ENCODE measurements around the gene LNPEP. TPM values are rescaled to one million over a fixed set of nuclear protein-coding genes. Genes with fewer than 3 reads are reported as not detected.

Gene LNPEP
- 27.5 and 30.3 TPM in 2 replicates for total RNA-seq

DNA sequence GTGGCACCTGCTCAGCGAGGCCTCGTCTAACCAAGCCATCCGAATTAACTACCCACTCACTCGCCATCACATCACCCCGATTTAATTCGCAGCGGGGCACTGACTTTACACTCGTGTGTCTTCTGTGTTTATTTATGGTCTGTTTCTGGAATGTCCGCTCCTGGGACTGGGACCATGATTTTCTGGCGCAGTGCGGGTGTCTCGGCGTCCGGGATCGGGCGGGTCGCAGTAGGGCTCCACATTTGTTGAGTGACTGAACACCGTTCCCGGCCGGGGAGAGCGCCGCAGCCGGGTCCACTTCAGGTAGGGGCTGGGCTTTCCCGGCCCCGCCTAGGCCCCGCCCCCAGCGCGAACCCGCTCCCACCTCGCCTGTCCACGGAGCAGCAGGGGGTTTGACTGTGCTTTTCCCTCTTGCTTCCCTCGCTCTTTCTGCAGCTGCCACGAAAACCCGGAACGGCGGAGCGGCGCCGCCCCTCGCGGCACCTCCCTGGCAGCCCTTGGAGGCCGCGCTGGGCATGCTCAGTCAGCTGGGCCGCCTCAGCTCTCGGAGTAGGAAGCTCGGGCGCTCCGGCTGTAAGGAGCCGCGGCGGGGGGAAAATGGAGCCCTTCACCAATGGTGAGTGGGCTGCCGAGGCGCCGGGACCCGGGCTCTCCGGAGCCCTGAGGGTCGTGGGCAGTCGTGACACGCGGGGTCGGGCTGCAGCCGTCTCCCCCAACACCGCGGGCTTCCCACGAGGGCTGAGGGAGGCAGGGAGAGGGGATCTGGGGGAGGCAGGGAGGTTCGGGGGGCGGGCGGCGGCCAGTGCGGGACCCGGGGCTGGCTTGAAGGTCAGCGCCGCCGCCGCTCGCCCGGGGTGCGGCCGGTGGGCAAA, at the start of gene LNPEP:
LNPEP (plus strand) TSS at position 522 of the 872 bp plus-strand sequence; CDS start at position 598, 76 bp downstream.
- DNase-seq (ENCODE audit: low read depth in 2 of 2) = peak; percentile 93 to 99

DNA sequence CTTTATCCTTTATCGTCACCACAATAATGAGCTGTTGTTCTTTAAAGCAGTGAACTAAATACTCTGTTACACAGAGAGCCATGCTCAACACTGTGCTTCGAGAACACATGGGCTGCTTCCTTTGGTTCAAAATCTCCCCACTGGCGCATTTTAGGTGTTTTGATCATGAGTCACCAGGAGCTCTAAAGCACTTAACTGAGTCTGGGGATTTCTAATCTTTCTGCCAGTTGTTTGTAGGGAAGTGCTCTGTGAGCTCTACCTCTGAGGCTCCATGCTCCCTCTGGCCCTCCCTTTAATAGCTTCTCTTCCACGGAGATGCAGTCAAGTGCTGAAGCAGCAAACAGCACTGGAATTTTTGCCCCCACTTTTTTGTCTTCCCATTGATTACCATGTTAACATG, 42.5 kb upstream of the LNPEP start:
- peak; percentile 5 to 84 for DNase-seq (ENCODE audit: low read depth in 2 of 2)

DNA sequence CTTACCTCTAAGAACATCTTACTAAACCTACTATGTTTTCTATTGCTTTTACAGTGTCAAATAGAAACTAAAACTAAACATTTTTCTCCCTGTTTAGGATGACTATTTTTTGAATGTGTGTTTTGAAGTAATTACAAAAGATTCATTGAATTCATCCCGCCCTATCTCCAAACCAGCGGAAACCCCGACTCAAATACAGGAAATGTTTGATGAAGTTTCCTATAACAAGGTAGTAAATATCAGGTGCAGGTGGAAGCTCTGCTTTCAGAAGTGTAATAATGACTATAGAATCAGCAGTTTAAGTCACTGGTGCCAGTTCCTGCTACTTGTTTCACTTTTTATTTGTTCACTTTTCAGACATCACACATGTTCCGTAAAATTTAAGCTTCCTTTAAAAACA, 39.6 kb upstream of the LNPEP start:
- DNase-seq (ENCODE audit: low read depth in 2 of 2) = peak in 1 of 2 donors; percentile 41

DNA sequence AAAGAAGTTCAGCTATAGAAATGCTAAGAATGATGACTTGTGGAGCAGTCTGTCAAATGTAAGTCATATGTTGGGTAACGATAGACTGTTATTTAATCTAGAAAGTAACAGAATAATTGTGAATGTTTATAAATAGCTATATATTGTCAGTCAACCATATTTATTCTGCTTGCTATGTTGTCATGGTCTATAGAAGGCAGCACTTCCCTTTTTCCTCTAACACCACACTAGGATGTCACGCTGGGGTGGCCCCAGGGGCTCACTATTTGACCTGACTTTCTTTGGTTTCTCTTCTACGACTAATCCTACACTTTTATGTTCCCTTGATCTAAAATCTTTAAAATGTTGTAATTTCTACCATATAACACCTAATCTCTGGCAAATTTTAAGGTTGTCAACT, 39.1 kb upstream of the LNPEP start:
- no peak for DNase-seq (ENCODE audit: low read depth in 2 of 2)

GRCh38 chr5:96901384-96901783, 34.5 kb upstream of the LNPEP start:
- no peak for DNase-seq (ENCODE audit: low read depth in 2 of 2)

DNA sequence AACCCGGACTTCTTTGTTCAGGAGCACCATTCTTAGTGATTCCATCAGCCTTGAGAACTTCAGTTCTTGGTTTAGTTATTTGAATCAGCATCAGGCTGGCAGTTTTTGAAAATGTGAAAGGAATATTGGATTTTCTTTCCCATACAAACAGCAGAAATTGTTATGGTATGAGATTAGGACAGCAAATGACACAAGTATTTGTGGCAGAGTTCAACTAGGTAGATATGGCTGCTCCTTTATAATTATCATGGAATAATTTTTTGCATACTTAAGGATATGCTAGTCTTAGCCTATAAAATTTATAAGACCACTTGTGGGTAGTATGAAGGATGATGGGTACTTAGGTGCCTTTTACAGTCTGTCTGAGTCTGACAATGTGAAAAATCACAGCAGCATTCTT, 34.0 kb upstream of the LNPEP start:
- DNase-seq (ENCODE audit: low read depth in 2 of 2) = no peak

DNA sequence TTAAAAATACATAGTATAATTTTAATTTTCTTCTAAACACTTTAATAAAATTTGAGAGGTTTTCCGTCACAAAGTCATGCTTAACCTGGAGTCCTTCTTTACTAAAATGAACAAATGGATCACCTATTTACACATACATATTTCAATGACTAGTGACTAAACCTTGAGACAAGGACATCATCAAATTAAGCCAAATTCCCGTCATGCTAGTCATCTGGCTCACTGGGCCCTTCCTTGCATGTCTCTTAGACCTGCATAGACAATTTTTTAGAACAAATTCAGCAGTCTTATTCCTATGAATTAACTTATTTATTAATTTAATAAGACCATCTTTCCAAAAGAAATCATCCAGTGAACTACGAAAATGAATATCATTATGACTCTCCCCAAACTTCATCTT, 33.0 kb upstream of the LNPEP start:
- no peak for DNase-seq (ENCODE audit: low read depth in 2 of 2)

GRCh38 chr5:96903300-96903699, 32.6 kb upstream of the LNPEP start:
- no peak for DNase-seq (ENCODE audit: low read depth in 2 of 2)

DNA sequence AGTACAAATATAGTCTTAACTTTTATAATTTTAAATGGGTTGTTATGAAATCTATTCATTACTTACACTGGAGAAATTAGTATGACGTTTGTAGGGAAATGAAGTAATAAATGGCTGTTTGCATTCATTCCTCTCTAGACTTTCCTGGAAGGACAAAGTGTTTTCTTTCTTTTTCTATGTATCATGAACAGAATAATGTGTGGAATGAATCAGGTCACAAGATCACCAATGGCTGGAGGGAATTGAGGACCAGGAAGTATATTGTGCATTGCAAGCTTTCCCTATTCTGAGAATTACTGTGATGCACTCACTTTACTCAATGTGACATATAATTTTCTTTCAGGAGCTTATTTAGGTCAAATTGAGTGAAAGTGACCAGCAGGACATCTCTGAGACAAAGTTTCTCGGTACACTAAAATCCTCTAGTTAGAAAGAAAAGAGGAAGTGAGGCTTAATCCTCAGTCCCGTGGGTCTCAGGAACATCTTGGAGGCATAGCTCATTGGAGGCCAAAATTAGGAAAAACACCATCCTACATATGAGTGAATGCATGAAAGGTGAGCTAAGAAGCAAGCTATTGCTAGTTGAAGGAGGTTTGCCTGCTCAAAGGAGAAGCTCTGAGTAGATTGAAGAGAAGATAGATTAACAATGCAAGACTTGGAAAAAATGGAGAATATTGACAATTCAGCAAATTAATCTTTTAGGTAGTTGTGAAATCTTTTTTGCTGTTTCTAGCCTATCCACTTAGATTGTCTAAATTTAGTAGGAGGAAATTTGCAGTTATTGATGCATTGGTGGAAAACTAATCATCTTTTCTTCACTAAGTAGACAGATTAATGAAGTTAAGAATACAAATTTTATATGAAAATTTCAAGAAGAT, 31.6 kb upstream of the LNPEP start:
- DNase-seq (ENCODE audit: low read depth in 2 of 2) = no peak

GRCh38 chr5:96905864-96906263, 30.0 kb upstream of the LNPEP start:
- DNase-seq (ENCODE audit: low read depth in 2 of 2) = no peak

DNA sequence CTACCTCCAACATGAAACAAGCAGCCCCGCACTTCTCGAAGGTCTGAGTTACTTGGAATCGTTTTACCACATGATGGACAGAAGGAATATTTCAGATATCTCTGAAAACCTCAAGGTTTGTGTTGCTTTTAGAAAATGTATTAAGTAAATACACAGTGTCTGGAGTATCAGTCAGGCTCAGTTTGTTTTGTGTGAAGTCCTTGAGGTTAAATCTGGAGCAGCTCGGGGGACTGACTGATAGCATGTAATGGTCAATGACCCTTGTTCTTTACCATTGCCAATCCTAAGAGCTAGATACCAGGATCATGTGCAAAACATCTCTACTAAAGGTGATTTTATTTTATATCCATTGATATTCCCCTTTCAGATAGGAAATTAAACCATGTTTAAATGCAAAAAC, 26.9 kb upstream of the LNPEP start:
- DNase-seq (ENCODE audit: low read depth in 2 of 2) = no peak

- no peak for DNase-seq (ENCODE audit: low read depth in 2 of 2)
Observed at GRCh38 chr5:96909435-96909834, 26.4 kb upstream of the LNPEP start.

- no peak for DNase-seq (ENCODE audit: low read depth in 2 of 2)
Observed at GRCh38 chr5:96911139-96911538, 24.7 kb upstream of the LNPEP start.

- DNase-seq (ENCODE audit: low read depth in 2 of 2) = no peak
Observed at GRCh38 chr5:96913233-96913632, 22.6 kb upstream of the LNPEP start.

DNA sequence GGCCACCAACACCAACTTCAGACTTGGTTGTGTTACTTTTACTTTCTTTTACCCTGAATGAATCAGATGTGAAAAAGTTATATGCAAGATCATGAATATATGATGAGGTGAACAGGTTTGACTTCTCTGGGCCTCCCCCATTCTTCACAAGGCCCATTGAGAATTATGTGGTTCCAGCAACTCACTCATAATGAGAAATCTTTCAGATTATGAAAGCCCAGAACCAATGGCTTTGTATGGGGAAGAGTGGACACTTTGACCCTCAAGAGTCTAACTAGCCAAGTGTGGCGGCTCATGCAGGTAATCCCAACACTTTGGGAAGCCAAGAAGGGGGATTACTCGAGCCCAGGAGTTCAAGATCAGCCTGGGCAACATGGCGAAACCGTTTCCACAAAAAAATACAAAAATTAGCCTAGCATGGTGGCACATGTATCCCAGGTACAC, 16.1 kb upstream of the LNPEP start:
- no peak for DNase-seq (ENCODE audit: low read depth in 2 of 2)

DNA sequence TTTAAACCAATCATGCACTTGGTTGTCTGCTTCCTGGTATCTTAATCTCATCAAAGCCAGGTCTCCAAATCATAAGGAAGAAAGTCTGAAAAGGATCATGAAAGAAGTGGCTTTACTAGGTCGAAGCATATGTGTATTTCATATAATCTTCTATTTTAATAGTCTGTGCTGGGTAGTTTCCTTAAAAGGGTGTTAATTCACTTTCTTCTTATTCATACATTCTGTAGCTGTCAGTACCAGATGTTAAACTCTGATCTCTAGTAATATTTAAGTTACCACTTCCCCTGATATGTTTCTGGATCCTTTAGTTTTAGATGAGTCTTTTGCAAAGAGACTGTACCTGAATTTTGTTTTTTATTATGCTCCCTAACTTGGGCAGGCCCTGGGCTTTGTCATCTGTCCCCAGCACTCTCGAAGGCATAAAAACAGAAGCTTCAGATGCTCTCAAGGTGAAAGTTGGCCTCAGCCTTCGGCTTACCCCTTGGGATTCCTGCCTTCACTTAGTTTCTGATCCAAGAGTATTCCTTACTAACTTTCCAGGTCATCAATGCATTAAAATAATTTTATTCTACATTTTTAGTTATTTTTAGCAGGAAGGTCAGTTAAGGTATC, 15.0 kb upstream of the LNPEP start:
- DNase-seq (ENCODE audit: low read depth in 2 of 2) = no peak

GRCh38 chr5:96922499-96923244, 13.2 kb upstream of the LNPEP start:
- DNase-seq (ENCODE audit: low read depth in 2 of 2) = no peak

- DNase-seq (ENCODE audit: low read depth in 2 of 2) = peak in 1 of 2 donors; percentile 64
Observed at GRCh38 chr5:96924016-96924443, 11.8 kb upstream of the LNPEP start.

- DNase-seq (ENCODE audit: low read depth in 2 of 2) = no peak
Observed at GRCh38 chr5:96926276-96926675, 9.6 kb upstream of the LNPEP start.

GRCh38 chr5:96927008-96927407, 8.9 kb upstream of the LNPEP start:
- DNase-seq (ENCODE audit: low read depth in 2 of 2) = no peak

Measured in dermis microvascular lymphatic vessel endothelial cell (primary cell).